B cell (primary cell): ENCODE results near the gene CCBE1. TPM values are rescaled to one million over a fixed set of nuclear protein-coding genes. Genes with fewer than 3 reads are reported as not detected.

Source experiments
- ATAC-seq: fragments of 200-7000 bp; cut with Tn5 transposase; one replicate; pipeline ENCODE4 v1.10.0; 2021; ENCODE audit warnings: low read depth, mild to moderate bottlenecking, moderate number of reproducible peaks, moderate library complexity
- CTCF ChIA-PET: fragments of 350-600 bp; sonication (Branson Sonifier 250); formaldehyde crosslinking; loops from one replicate; lab custom pipeline; 2021; ENCODE audit warnings: antibody characterized with exemption, inconsistent platforms; lab: Charles Lee
- POLR2A ChIA-PET: fragments of 350-600 bp; sonication (Branson Sonifier 250); formaldehyde crosslinking; loops from one replicate; lab custom pipeline; 2021; ENCODE audit warnings: antibody characterized with exemption; lab: Charles Lee
- DNase-seq: peaks from one replicate; pipeline ENCODE4 v3.0.0; 2013
- H2AFZ ChIP-seq: 2 replicates; pipeline ENCODE4 v1.6.1; 2012; ENCODE audit warnings: mild to moderate bottlenecking, low read depth, low read length; ENCODE audit not compliant: insufficient read depth, poor library complexity, severe bottlenecking
- H3K27ac ChIP-seq, 2 donors: 1 replicate in 1 of 2; 2 replicates in 1 of 2; pipeline ENCODE4 v1.5.1; 2012 to 2013; ENCODE audit warnings: low read length in 2 of 2, mild to moderate bottlenecking in 2 of 2, moderate library complexity in 1 of 2
- H3K27me3 ChIP-seq, 4 experiments: fragments of 200-600 bp in 1 of 4; sonication (generic) in 1 of 4; replicated peaks in 1 of 4; 1 replicate in 2 of 4; 2 replicates in 2 of 4; pipeline versions ENCODE4 v1.6.1 to v1.7.0; 2013 to 2016; ENCODE audit warnings: low read length in 3 of 4, mild to moderate bottlenecking in 2 of 4, mixed read lengths in 1 of 4, moderate library complexity in 1 of 4; ENCODE audit not compliant: insufficient read depth in 4 of 4, control insufficient read depth in 3 of 4; ENCODE audit errors: control extremely low read depth in 1 of 4
- H3K36me3 ChIP-seq, 2 experiments: replicated peaks in 1 of 2; 1 replicate in 1 of 2; 2 replicates in 1 of 2; pipeline versions ENCODE4 v1.6.1 to v1.7.1; 2013; ENCODE audit warnings: low read length in 1 of 2; ENCODE audit not compliant: insufficient read depth in 2 of 2, control insufficient read depth in 1 of 2; ENCODE audit errors: control extremely low read depth in 1 of 2, extremely low read depth in 1 of 2
- H3K4me1 ChIP-seq, 2 donors: fragments of 200-600 bp in 1 of 2; sonication (generic) in 1 of 2; 1 replicate in 1 of 2; 2 replicates in 1 of 2; pipeline versions ENCODE4 v1.5.1 to v1.6.1; 2013 to 2017; ENCODE audit warnings: low read length in 2 of 2; ENCODE audit not compliant: control insufficient read depth in 2 of 2, insufficient read depth in 2 of 2
- H3K4me2 ChIP-seq: replicated peaks from 2 replicates; pipeline ENCODE3; 2012; ENCODE audit warnings: mild to moderate bottlenecking, low read depth, low read length; ENCODE audit not compliant: poor library complexity, severe bottlenecking
- H3K4me3 ChIP-seq, 5 experiments: fragments of 200-600 bp in 1 of 5; sonication (generic) in 1 of 5; 1 replicate in 3 of 5; 2 replicates in 2 of 5; pipeline versions ENCODE4 v1.5.1 to v1.7.0; 2011 to 2016; ENCODE audit warnings: low read length in 4 of 5, mild to moderate bottlenecking in 4 of 5, low read depth in 2 of 5, control low read depth in 1 of 5, moderate library complexity in 1 of 5; ENCODE audit not compliant: insufficient read depth in 1 of 5; ENCODE audit errors: control extremely low read depth in 1 of 5, extremely low read depth in 1 of 5
- H3K79me2 ChIP-seq: fragments of 200-600 bp; sonication (generic); one replicate; pipeline ENCODE4 v1.6.0; 2016; ENCODE audit warnings: low read length; ENCODE audit not compliant: control insufficient read depth, insufficient read depth
- H3K9ac ChIP-seq: fragments of 200-600 bp; sonication (generic); 2 replicates; pipeline ENCODE4 v1.6.1; 2017; ENCODE audit warnings: mild to moderate bottlenecking, low read length, moderate library complexity
- H3K9me3 ChIP-seq, 3 donors: one replicate each; pipeline versions ENCODE4 v1.6.1 to v1.7.1; 2013; ENCODE audit warnings: low read length in 2 of 3; ENCODE audit not compliant: control insufficient read depth in 2 of 3, insufficient read depth in 1 of 3; ENCODE audit errors: control extremely low read depth in 1 of 3
- H4K20me1 ChIP-seq: 2 replicates; pipeline ENCODE4 v1.6.0; 2012; ENCODE audit warnings: mild to moderate bottlenecking, low read length; ENCODE audit not compliant: insufficient read depth, control insufficient read depth, poor library complexity, severe bottlenecking
- H3K27ac Mint-ChIP-seq: one replicate; pipeline ENCODE4 v1.8.0; 2021; ENCODE audit warnings: mixed read lengths
- H3K27me3 Mint-ChIP-seq: one replicate; pipeline ENCODE4 v1.8.0; 2021; ENCODE audit warnings: mixed read lengths
- H3K4me1 Mint-ChIP-seq: one replicate; pipeline ENCODE4 v1.8.0; 2021; ENCODE audit warnings: mixed read lengths
- H3K4me3 Mint-ChIP-seq: one replicate; pipeline ENCODE4 v1.8.0; 2021; ENCODE audit warnings: mixed read lengths
- H3K9me3 Mint-ChIP-seq: one replicate; pipeline ENCODE4 v1.8.0; 2022; ENCODE audit warnings: mixed read lengths; ENCODE audit not compliant: insufficient read depth
- CTCF ChIP-seq: fragments of 200-600 bp; IDR thresholded peaks from one replicate; pipeline ENCODE4 v1.8.0; 2022; ENCODE audit warnings: antibody characterized with exemption, mild to moderate bottlenecking
- EZH2 ChIP-seq: IDR thresholded peaks from 2 replicates; pipeline ENCODE4 v1.6.1; 2012; ENCODE audit warnings: borderline replicate concordance, low read depth, mild to moderate bottlenecking, moderate library complexity, low read length; ENCODE audit not compliant: insufficient read depth, poor library complexity, severe bottlenecking
- WGBS: methylation state at CpG from one replicate; pipeline ENCODE4 v1.1.5; 2013; ENCODE audit warnings: missing lambda C conversion rate; ENCODE audit not compliant: insufficient coverage; 5-methylcytosine and 5-hydroxymethylcytosine counted together
- intact Hi-C: fragments of 100-400 bp; cut with micrococcal nuclease; formaldehyde crosslinking; loops from one replicate; pipeline ENCODE4 v1.10.0; 2022
- polyA plus RNA-seq: library from polyadenylated mRNA; depleted of rRNA; stranded (reverse); fragments of >200 nt; gene quantifications from 2 replicates; pipeline ENCODE4 v1.2.3, GENCODE V29; 2012
- total RNA-seq, 2 donors: library from RNA; stranded (reverse); fragments of 120-200 nt in 1 of 2; gene quantifications; 1 replicate in 1 of 2; 2 replicates in 1 of 2; pipeline versions ENCODE4 v1.2.3 to v1.2.4, GENCODE V29; 2013 to 2022

The CCBE1 gene
- total and polyA plus RNA-seq, 2 donors (not counting 1 experiment from before 2014, with no cell fraction given): not detected

- no peak for TF ChIP-seq EZH2
- TF ChIP-seq CTCF: no peak
- intact Hi-C loops: no loop called here
- ATAC-seq (no peak), DNase-seq (no peak)
- Histone ChIP-seq H3K79me2 (no peaks in the 10 kb centered on the region), H3K9ac (no peak overlapping the region), H2AFZ (no peak overlapping the region), H3K9me3 (no peaks in the 10 kb centered on the region), H3K27me3 (no peaks in the 10 kb centered on the region), H3K4me3 (no peak overlapping the region), H3K27ac (no peak overlapping the region), H4K20me1 (no peaks in the 10 kb centered on the region), H3K4me2 (no peak overlapping the region), H3K4me1 (no peaks in the 10 kb centered on the region), H3K36me3 (no peaks in the 10 kb centered on the region)
- POLR2A ChIA-PET: no interaction called here
- Mint-ChIP-seq H3K27ac (no peak overlapping the region), H3K4me1 (no peaks in the 10 kb centered on the region), H3K4me3 (no peak overlapping the region), H3K9me3 (no peaks in the 10 kb centered on the region), H3K27me3 (peaks cover 14% of the 10 kb centered on the region)
- WGBS: 50% methylated on average over 1 of the region's 2 CpGs
- CTCF ChIA-PET: no interaction called here
Measured at GRCh38 chr18:59707306-59707705, 10.1 kb upstream of the CCBE1 start.

- H3K9ac ChIP-seq: no peak overlapping the region
- H3K9me3 Mint-ChIP-seq: no peaks in the 10 kb centered on the region
- no peak overlapping the region for H3K4me3 Mint-ChIP-seq
- H3K4me1 ChIP-seq: no peaks in the 10 kb centered on the region
- ATAC-seq (no peak), DNase-seq (no peak)
- no peaks in the 10 kb centered on the region for H3K4me1 Mint-ChIP-seq
- intact Hi-C loops: no loop called here
- H3K27me3 Mint-ChIP-seq: peaks cover 14% of the 10 kb centered on the region
- H3K27ac ChIP-seq: no peak overlapping the region
- no peak overlapping the region for H3K4me2 ChIP-seq
- ChIA-PET POLR2A (no interaction called here), CTCF (no interaction called here)
- no peak overlapping the region for H3K4me3 ChIP-seq
- no peaks in the 10 kb centered on the region for H3K9me3 ChIP-seq
- H3K27me3 ChIP-seq: no peaks in the 10 kb centered on the region
- no peak overlapping the region for H2AFZ ChIP-seq
- no peaks in the 10 kb centered on the region for H3K36me3 ChIP-seq
- 83% methylated on average over 4 of the region's 5 CpGs for WGBS
- H3K27ac Mint-ChIP-seq: no peak overlapping the region
- H3K79me2 ChIP-seq: no peaks in the 10 kb centered on the region
- H4K20me1 ChIP-seq: no peaks in the 10 kb centered on the region
- TF ChIP-seq EZH2 (no peak), CTCF (no peak)
Measured at GRCh38 chr18:59706499-59706898, 9.3 kb upstream of the CCBE1 start.
